H1 (cell line): ENCODE measurements around the gene GIMAP5. TPM values are rescaled to one million over a fixed set of nuclear protein-coding genes. Genes with fewer than 3 reads are reported as not detected.

Experiments used
- CTCF ChIA-PET: fragments of 300-600 bp; sonication (Branson Sonifier 250); formaldehyde crosslinking; loops from one replicate; lab custom pipeline; 2021; ENCODE audit not compliant: partially characterized antibody; lab: Charles Lee
- POLR2A ChIA-PET: fragments of 300-600 bp; sonication (Branson Sonifier 250); formaldehyde crosslinking; loops from one replicate; lab custom pipeline; 2021; ENCODE audit warnings: inconsistent platforms; ENCODE audit not compliant: partially characterized antibody; lab: Charles Lee
- DNase-seq, 2 experiments: peaks; one replicate each; pipeline versions ENCODE4 v3.0.0 to v3.0.0-alpha.2; 2010 to 2022; ENCODE audit warnings: low spot score in 2 of 2, low read depth in 1 of 2, mixed read lengths in 1 of 2
- FAIRE-seq: peaks from 2 replicates; lab custom pipeline; 2011; peaks lifted over from hg19 to GRCh38; lab: Jason Lieb, UNC
- H2AFZ ChIP-seq: 2 replicates; pipeline ENCODE4 v1.8.1; 2012; ENCODE audit warnings: low read length, inconsistent platforms
- H2AK5ac ChIP-seq: 2 replicates; pipeline ENCODE4 v1.6.1; 2013; ENCODE audit warnings: low read depth, low read length
- H2BK120ac ChIP-seq: replicated peaks from 2 replicates; pipeline ENCODE3; 2013; ENCODE audit warnings: low read depth, low read length, inconsistent platforms
- H2BK12ac ChIP-seq: 2 replicates; pipeline ENCODE4 v1.6.1; 2013; ENCODE audit warnings: low read depth, low read length
- H2BK15ac ChIP-seq: 2 replicates; pipeline ENCODE4 v1.6.1; 2013; ENCODE audit warnings: low read length
- H2BK20ac ChIP-seq: 2 replicates; pipeline ENCODE4 v1.6.1; 2013; ENCODE audit warnings: low read length
- H2BK5ac ChIP-seq: 2 replicates; pipeline ENCODE4 v1.6.1; 2013; ENCODE audit warnings: low read depth, low read length
- H3K14ac ChIP-seq: 2 replicates; pipeline ENCODE4 v1.6.1; 2013; ENCODE audit warnings: inconsistent platforms; ENCODE audit not compliant: insufficient read length
- H3K18ac ChIP-seq: 2 replicates; pipeline ENCODE4 v1.6.1; 2013; ENCODE audit warnings: low read length; ENCODE audit errors: extremely low read depth
- H3K23ac ChIP-seq: 2 replicates; pipeline ENCODE4 v1.6.1; 2013; ENCODE audit warnings: inconsistent platforms; ENCODE audit not compliant: insufficient read length
- H3K23me2 ChIP-seq: 2 replicates; pipeline ENCODE4 v1.6.1; 2013; ENCODE audit warnings: low read depth, low read length
- H3K27ac ChIP-seq: 2 replicates; pipeline ENCODE4 v1.6.1; 2011; ENCODE audit warnings: low read depth, low read length, inconsistent platforms
- H3K27me3 ChIP-seq, 4 experiments: replicated peaks in 1 of 4; 1 replicate in 1 of 4; 2 replicates in 3 of 4; pipeline versions ENCODE4 v1.6.1 to v1.8.1; 2011 to 2013; ENCODE audit warnings: low read length in 3 of 4, mild to moderate bottlenecking in 3 of 4, inconsistent platforms in 2 of 4, mixed read lengths in 2 of 4, moderate library complexity in 1 of 4; ENCODE audit not compliant: control insufficient read depth in 3 of 4, insufficient read depth in 3 of 4; ENCODE audit errors: extremely low read depth in 1 of 4
- H3K36me3 ChIP-seq, 4 experiments: 2 replicates each; pipeline versions ENCODE4 v1.6.1 to v1.8.1; 2011 to 2013; ENCODE audit warnings: mild to moderate bottlenecking in 4 of 4, low read length in 3 of 4, moderate library complexity in 2 of 4, control low read depth in 1 of 4, inconsistent platforms in 1 of 4; ENCODE audit not compliant: insufficient read depth in 4 of 4, control insufficient read depth in 2 of 4
- H3K4ac ChIP-seq: replicated peaks from 2 replicates; pipeline ENCODE3; 2013; ENCODE audit warnings: low read length, low read depth, mixed read lengths, inconsistent platforms; ENCODE audit not compliant: insufficient read length
- H3K4me1 ChIP-seq, 4 experiments: replicated peaks in 1 of 4; 1 replicate in 1 of 4; 2 replicates in 3 of 4; pipeline versions ENCODE4 v1.6.1 to v1.8.1; 2011 to 2013; ENCODE audit warnings: low read length in 3 of 4, inconsistent platforms in 2 of 4, mixed read lengths in 1 of 4; ENCODE audit not compliant: insufficient read depth in 4 of 4, control insufficient read depth in 3 of 4
- H3K4me2 ChIP-seq, 2 experiments: 2 replicates each; pipeline versions ENCODE4 v1.6.1 to v1.8.1; 2011 to 2013; ENCODE audit warnings: low read depth in 2 of 2, low read length in 2 of 2, control low read depth in 1 of 2, inconsistent platforms in 1 of 2, mild to moderate bottlenecking in 1 of 2; ENCODE audit not compliant: insufficient read depth in 1 of 2
- H3K4me3 ChIP-seq, 4 experiments: fragments of 200-600, 300-600 bp in 1 of 4; sonication (generic), shearing (Covaris generic), sonication (Bioruptor Twin) in 1 of 4; 2 replicates each; pipeline versions ENCODE4 v1.5.1 to v1.8.1; 2011 to 2016; ENCODE audit warnings: low read length in 4 of 4, low read depth in 3 of 4, control low read depth in 2 of 4, inconsistent platforms in 2 of 4, mild to moderate bottlenecking in 2 of 4, mixed read lengths in 1 of 4, moderate library complexity in 1 of 4; ENCODE audit not compliant: insufficient read depth in 2 of 4; ENCODE audit errors: extremely low read depth in 1 of 4
- H3K56ac ChIP-seq: replicated peaks from 2 replicates; pipeline ENCODE3; 2013; ENCODE audit warnings: low read depth, mild to moderate bottlenecking, mixed read lengths, low read length, inconsistent platforms; ENCODE audit not compliant: insufficient read length
- H3K79me1 ChIP-seq: 2 replicates; pipeline ENCODE4 v1.6.1; 2013; ENCODE audit warnings: low read depth, low read length, control low read depth
- H3K79me2 ChIP-seq, 2 experiments: 2 replicates each; pipeline versions ENCODE4 v1.6.1 to v1.8.1; 2012 to 2013; ENCODE audit warnings: low read length in 2 of 2, mild to moderate bottlenecking in 2 of 2, inconsistent platforms in 1 of 2; ENCODE audit not compliant: insufficient read depth in 2 of 2, control insufficient read depth in 1 of 2
- H3K9ac ChIP-seq, 4 experiments: replicated peaks in 1 of 4; 1 replicate in 1 of 4; 2 replicates in 3 of 4; pipeline versions ENCODE4 v1.6.1 to v1.8.1; 2011 to 2013; ENCODE audit warnings: low read depth in 3 of 4, low read length in 3 of 4, control low read depth in 2 of 4, mild to moderate bottlenecking in 2 of 4, moderate library complexity in 2 of 4, inconsistent platforms in 1 of 4; ENCODE audit errors: extremely low read depth in 1 of 4
- H3K9me3 ChIP-seq, 2 experiments: 2 replicates each; pipeline versions ENCODE4 v1.6.1 to v1.8.1; 2012 to 2013; ENCODE audit warnings: mild to moderate bottlenecking in 2 of 2, moderate library complexity in 2 of 2, control low read depth in 1 of 2, inconsistent platforms in 1 of 2, low read depth in 1 of 2, low read length in 1 of 2, mixed read lengths in 1 of 2; ENCODE audit not compliant: insufficient read depth in 2 of 2
- H4K20me1 ChIP-seq, 2 experiments: replicated peaks in 1 of 2; 2 replicates each; pipeline versions ENCODE3 to v1.8.1; 2011 to 2013; ENCODE audit warnings: inconsistent platforms in 2 of 2, low read length in 2 of 2, mild to moderate bottlenecking in 1 of 2; ENCODE audit not compliant: insufficient read depth in 2 of 2, control insufficient read depth in 1 of 2
- H4K5ac ChIP-seq: 2 replicates; pipeline ENCODE4 v1.6.1; 2013; ENCODE audit warnings: low read length, low read depth, mixed read lengths, inconsistent platforms; ENCODE audit not compliant: insufficient read length
- H4K8ac ChIP-seq: 2 replicates; pipeline ENCODE4 v1.8.0; 2013; ENCODE audit warnings: mild to moderate bottlenecking, moderate library complexity, low read length, inconsistent platforms; ENCODE audit not compliant: insufficient read depth; ENCODE audit errors: extremely low read depth
- H4K91ac ChIP-seq: replicated peaks from 2 replicates; pipeline ENCODE3; 2013; ENCODE audit warnings: low read length, mixed read lengths, inconsistent platforms; ENCODE audit not compliant: insufficient read length
- CBX5 ChIP-seq: fragments of 300-800, 300-1000 bp; sonication (generic); IDR thresholded peaks from 2 replicates; pipeline ENCODE4 v1.7.1; 2016; ENCODE audit warnings: antibody characterized with exemption, low read length, low read depth
- HDAC2 ChIP-seq, 2 experiments: fragments of 300-600 bp in 1 of 2; sonication (generic) in 1 of 2; IDR thresholded peaks; 2 replicates each; pipeline ENCODE4 v1.6.1; 2011 to 2012; ENCODE audit warnings: low read depth in 2 of 2, low read length in 2 of 2, mild to moderate bottlenecking in 2 of 2, moderate library complexity in 2 of 2, borderline replicate concordance in 1 of 2, inconsistent platforms in 1 of 2
- JUN ChIP-seq: IDR thresholded peaks from 2 replicates; pipeline ENCODE4 v1.6.1; 2011; ENCODE audit warnings: low read depth, mild to moderate bottlenecking, improper control_type of control experiment, low read length
- POLR2AphosphoS5 ChIP-seq: IDR thresholded peaks from 2 replicates; pipeline ENCODE4 v1.6.1; 2011; ENCODE audit warnings: low read depth, low read length
- SAP30 ChIP-seq: fragments of 300-600 bp; sonication (generic); IDR thresholded peaks from 2 replicates; pipeline ENCODE4 v1.7.1; 2012; ENCODE audit warnings: low read length, moderate library complexity, mild to moderate bottlenecking, inconsistent platforms; ENCODE audit not compliant: insufficient read depth, insufficient replicate concordance
- YY1 ChIP-seq: IDR thresholded peaks from 2 replicates; pipeline ENCODE4 v1.6.1; 2011; ENCODE audit warnings: low read depth, mild to moderate bottlenecking, low read length
- WGBS, 2 experiments: shearing (Covaris generic) in 1 of 2; methylation state at CpG; one replicate each; pipeline versions ENCODE4 v1.1.6 to v1.1.7; 2013 to 2015; ENCODE audit warnings: low lambda C conversion rate in 2 of 2, mixed read lengths in 2 of 2, inconsistent platforms in 1 of 2, low coverage in 1 of 2, missing lambda C conversion rate in 1 of 2; ENCODE audit not compliant: insufficient replicate concordance in 2 of 2, insufficient coverage in 1 of 2, insufficient read length in 1 of 2; ENCODE audit errors: extremely low coverage in 1 of 2, missing lambda C conversion rate in 1 of 2; 5-methylcytosine and 5-hydroxymethylcytosine counted together
- polyA plus RNA-seq, 7 experiments: library from polyadenylated mRNA; depleted of rRNA in 3 of 7; stranded (reverse) in 5 of 7; unstranded in 2 of 7; fragments of >200 nt in 5 of 7; fragments of 200-250 nt in 2 of 7; gene quantifications; 1 replicate in 5 of 7; 2 replicates in 1 of 7; 4 replicates in 1 of 7; pipeline versions ENCODE4 v1.2.1 to v1.2.3, GENCODE V29; 2011 to 2013; ENCODE audit warnings: missing spikeins in 2 of 7, mixed read lengths in 2 of 7
- total RNA-seq: library from RNA; stranded (reverse); fragmentation: NEBNext Ultra II Directional; extraction: Animal tissue kit (Norgen Biotek cat#: 25700); gene quantifications from 2 replicates; pipeline ENCODE4 v1.2.1, GENCODE V29; 2021

Gene GIMAP5
- total and polyA plus RNA-seq, 2 of the 8 experiments (the other 6 are each of a cell fraction or from before 2014, with no cell fraction given) = not detected

- Histone ChIP-seq H3K4me2 (no peak overlapping the region), H3K79me2 (no peaks in the 10 kb centered on the region), H3K27me3 (peaks cover 89 to 97% (median 97%) of the 10 kb centered on the region in 4 experiments), H2BK5ac (no peak overlapping the region), H4K20me1 (peaks cover 10 to 36% of the 10 kb centered on the region in 2 experiments), H2BK20ac (no peak overlapping the region), H2BK12ac (no peak overlapping the region), H4K8ac (no peak overlapping the region), H3K23me2 (no peaks in the 10 kb centered on the region), H4K91ac (no peak overlapping the region), H3K4me3 (no peak overlapping the region), H3K9me3 (peaks cover 0 to 15% of the 10 kb centered on the region in 2 experiments; a peak in 2 of 4 replicates), H3K9ac (no peak overlapping the region), H2AK5ac (no peak overlapping the region), H3K23ac (no peak overlapping the region), H3K14ac (no peak overlapping the region), H2AFZ (no peak overlapping the region), H3K4ac (no peak overlapping the region), H2BK15ac (no peak overlapping the region), H3K36me3 (peaks cover 0 to 5% (median 0%) of the 10 kb centered on the region in 4 experiments; a peak in 1 of 8 replicates), H4K5ac (no peak overlapping the region), H3K27ac (no peak overlapping the region), H3K79me1 (no peaks in the 10 kb centered on the region), H3K4me1 (peaks cover 0 to 2% (median 0%) of the 10 kb centered on the region in 4 experiments; a peak in 1 of 7 replicates), H3K18ac (no peak overlapping the region), H3K56ac (no peak overlapping the region), H2BK120ac (no peak overlapping the region)
- FAIRE-seq (no peak), DNase-seq (no peak)
- ChIA-PET CTCF (no interaction called here), POLR2A (no interaction called here)
- WGBS, 2 experiments = 85% methylated on average over 4 of the region's 4 CpGs; no CpG with 5 or more reads in 1 of the 2 experiments
- TF ChIP-seq POLR2AphosphoS5 = no peak
- TF ChIP-seq JUN = no peak
- TF ChIP-seq SAP30 = no peak
- no peak for TF ChIP-seq CBX5
- no peak for TF ChIP-seq HDAC2 (IDR thresholded peaks at IDR 0.05; ENCODE audit: borderline replicate concordance in 1 of 2, low read depth in 2 of 2, low read length in 2 of 2)
- TF ChIP-seq YY1 = no peak
Observed at GRCh38 chr7:150736864-150737263, 354 bp upstream of the GIMAP5 start.
